WTC11 (cell line): ENCODE measurements around the gene YIPF5.

Source experiments
- AFF4 ChIP-seq: sonication (generic); formaldehyde crosslinking; IDR thresholded peaks from 2 replicates; pipeline ENCODE4 v1.8.1; 2023; ENCODE audit warnings: mild to moderate bottlenecking, missing genetic modification reagents, borderline replicate concordance
- CREB1 ChIP-seq: sonication (generic); formaldehyde crosslinking; IDR thresholded peaks from 2 replicates; pipeline ENCODE4 v1.8.0; 2023; ENCODE audit warnings: mild to moderate bottlenecking, missing genetic modification reagents
- CTCF ChIP-seq: fragments of 200-600 bp; IDR thresholded peaks from 2 replicates; pipeline ENCODE4 v1.8.0; 2022; ENCODE audit warnings: antibody characterized with exemption
- ELF4 ChIP-seq: sonication (generic); formaldehyde crosslinking; IDR thresholded peaks from 2 replicates; pipeline ENCODE4 v1.8.1; 2022; ENCODE audit warnings: low read depth, mild to moderate bottlenecking, moderate library complexity, missing genetic modification reagents
- JUN ChIP-seq: sonication (generic); formaldehyde crosslinking; IDR thresholded peaks from 2 replicates; pipeline ENCODE4 v1.8.0; 2023; ENCODE audit warnings: mild to moderate bottlenecking, missing genetic modification reagents
- NR1H2 ChIP-seq: sonication (generic); formaldehyde crosslinking; IDR thresholded peaks from 2 replicates; pipeline ENCODE4 v1.9.0; 2021; ENCODE audit warnings: mild to moderate bottlenecking, moderate library complexity, missing genetic modification reagents
- NR3C1 ChIP-seq: sonication (generic); formaldehyde crosslinking; conservative IDR thresholded peaks from 2 replicates; pipeline ENCODE4 v1.8.1; 2023; ENCODE audit warnings: low read depth, mild to moderate bottlenecking, missing genetic modification reagents
- SOX15 ChIP-seq: fragments of 250-450 bp; sonication (Bioruptor Pico); IDR thresholded peaks from 2 replicates; pipeline ENCODE4 v1.9.0; 2021; ENCODE audit warnings: mild to moderate bottlenecking
- STAT6 ChIP-seq: sonication (generic); formaldehyde crosslinking; conservative IDR thresholded peaks from 2 replicates; pipeline ENCODE4 v1.8.1; 2023; ENCODE audit warnings: mild to moderate bottlenecking, low read depth, missing genetic modification reagents, moderate library complexity
- ZNF317 ChIP-seq: sonication (generic); formaldehyde crosslinking; IDR thresholded peaks from 2 replicates; pipeline ENCODE4 v1.8.1; 2023; ENCODE audit warnings: low read depth, mild to moderate bottlenecking, moderate library complexity, missing genetic modification reagents, borderline replicate concordance

- TF ChIP-seq NR3C1 (CRISPR knock-in tag) (no peak), CTCF (no peak), STAT6 (CRISPR knock-in tag) (no peak), AFF4 (CRISPR knock-in tag) (no peak), ELF4 (CRISPR knock-in tag) (no peak), NR1H2 (CRISPR knock-in tag) (no peak), SOX15 (CRISPR knock-in tag) (no peak), CREB1 (no peak), ZNF317 (CRISPR knock-in tag) (no peak), JUN (CRISPR knock-in tag) (no peak)
Measured at GRCh38 chr5:144114571-144114970, 55.9 kb downstream of the YIPF5 start.
